Duodenal mucosa (tissue), 2 donors: ENCODE measurements around the gene HELZ.
"Not testable (repeated sequence)": the region's sequence is repeated elsewhere in the genome, so short reads cannot be mapped to it uniquely, and the experiment has no call there.

Source experiments
- H3K27ac ChIP-seq: one replicate; pipeline ENCODE4 v1.7.0; 2013; ENCODE audit warnings: low read depth, low read length
- H3K27me3 ChIP-seq, 2 donors: one replicate each; pipeline ENCODE4 v1.7.0; 2013; ENCODE audit warnings: low read length in 2 of 2, control low read depth in 1 of 2; ENCODE audit not compliant: insufficient read depth in 2 of 2, control insufficient read depth in 1 of 2
- H3K36me3 ChIP-seq, 2 donors: one replicate each; pipeline ENCODE4 v1.7.0; 2013; ENCODE audit warnings: low read length in 2 of 2, control low read depth in 1 of 2; ENCODE audit not compliant: insufficient read depth in 2 of 2, control insufficient read depth in 1 of 2
- H3K4me1 ChIP-seq, 2 donors: one replicate each; pipeline ENCODE4 v1.7.0; 2013; ENCODE audit warnings: low read length in 2 of 2, control low read depth in 1 of 2; ENCODE audit not compliant: insufficient read depth in 2 of 2, control insufficient read depth in 1 of 2
- H3K4me3 ChIP-seq, 2 donors: one replicate each; pipeline ENCODE4 v1.7.0; 2013; ENCODE audit warnings: low read length in 2 of 2, low read depth in 1 of 2
- H3K9ac ChIP-seq, 2 donors: one replicate each; pipeline ENCODE4 v1.7.0; 2013; ENCODE audit warnings: low read length in 2 of 2, low read depth in 1 of 2
- H3K9me3 ChIP-seq, 2 donors: one replicate each; pipeline ENCODE4 v1.7.0; 2013; ENCODE audit warnings: low read length in 2 of 2, control low read depth in 1 of 2; ENCODE audit not compliant: control insufficient read depth in 1 of 2

The HELZ gene

GRCh38 chr17:67152824-67153223 is 92.2 kb downstream of the HELZ start:
- Histone ChIP-seq H3K27me3 (no peaks in the 10 kb centered on the region), H3K9me3 (no peaks in the 10 kb centered on the region), H3K4me1 (no peaks in the 10 kb centered on the region), H3K9ac (no peak overlapping the region), H3K27ac (no peak overlapping the region), H3K4me3 (no peak overlapping the region), H3K36me3 (peaks cover 7 to 34% of the 10 kb centered on the region in 2 donors)

- no peak overlapping the region for H3K27ac ChIP-seq
- H3K9me3 ChIP-seq: no peaks in the 10 kb centered on the region
- peaks cover 10 to 43% of the 10 kb centered on the region in 2 donors for H3K36me3 ChIP-seq
- no peaks in the 10 kb centered on the region for H3K27me3 ChIP-seq
- H3K4me3 ChIP-seq: no peak overlapping the region
- no peak overlapping the region for H3K9ac ChIP-seq
- no peaks in the 10 kb centered on the region for H3K4me1 ChIP-seq
These were observed 93.3 kb downstream of the HELZ start for GRCh38 chr17:67151717-67152116.

DNA sequence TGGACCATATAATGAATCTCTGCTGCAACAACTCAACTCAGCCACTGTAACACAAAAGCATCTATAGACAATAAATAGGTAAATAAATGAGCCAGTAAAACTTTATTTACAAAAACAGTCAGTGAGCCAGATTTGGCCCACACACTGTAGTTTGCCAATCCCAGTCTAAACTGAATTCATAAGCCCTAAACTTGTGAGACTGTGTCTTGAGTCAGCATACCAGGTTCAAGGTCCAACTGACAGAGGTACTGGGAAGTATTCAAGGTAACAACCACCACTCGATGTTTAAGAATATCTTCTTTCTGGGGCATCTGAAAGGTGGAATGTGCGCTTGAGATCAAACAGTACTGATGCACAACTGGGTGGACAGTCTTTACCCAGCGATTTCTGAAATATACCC is 94.2 kb downstream of the HELZ start:
- H3K36me3 ChIP-seq: peaks cover 16 to 51% of the 10 kb centered on the region in 2 donors
- no peaks in the 10 kb centered on the region for H3K4me1 ChIP-seq
- H3K4me3 ChIP-seq: no peak overlapping the region
- no peaks in the 10 kb centered on the region for H3K9me3 ChIP-seq
- no peak overlapping the region for H3K9ac ChIP-seq
- H3K27ac ChIP-seq: no peak overlapping the region
- no peaks in the 10 kb centered on the region for H3K27me3 ChIP-seq

DNA sequence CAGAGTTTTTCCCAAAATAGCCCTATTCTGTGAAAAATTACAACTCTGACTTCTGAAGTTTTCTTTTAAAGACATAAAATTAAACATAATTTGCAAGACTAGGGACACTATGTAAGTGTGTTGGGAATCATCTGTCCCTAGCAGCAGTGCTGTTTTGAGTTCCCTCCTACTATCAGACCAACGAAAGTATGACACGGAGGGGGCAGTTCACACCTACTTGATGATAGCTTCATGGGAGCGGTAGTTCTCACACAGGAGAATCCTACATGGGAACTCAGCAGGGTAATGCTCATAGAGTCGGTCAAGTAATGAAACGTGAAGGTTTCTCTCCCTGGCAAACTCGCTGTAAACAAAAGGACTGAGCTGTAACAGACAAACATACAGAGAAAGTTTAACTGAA is 96.6 kb downstream of the HELZ start:
- no peak overlapping the region for H3K9ac ChIP-seq
- H3K27ac ChIP-seq: no peak overlapping the region
- no peaks in the 10 kb centered on the region for H3K4me1 ChIP-seq
- no peaks in the 10 kb centered on the region for H3K27me3 ChIP-seq
- no peak overlapping the region for H3K4me3 ChIP-seq
- peaks cover 26 to 71% of the 10 kb centered on the region in 2 donors for H3K36me3 ChIP-seq
- no peaks in the 10 kb centered on the region for H3K9me3 ChIP-seq

DNA sequence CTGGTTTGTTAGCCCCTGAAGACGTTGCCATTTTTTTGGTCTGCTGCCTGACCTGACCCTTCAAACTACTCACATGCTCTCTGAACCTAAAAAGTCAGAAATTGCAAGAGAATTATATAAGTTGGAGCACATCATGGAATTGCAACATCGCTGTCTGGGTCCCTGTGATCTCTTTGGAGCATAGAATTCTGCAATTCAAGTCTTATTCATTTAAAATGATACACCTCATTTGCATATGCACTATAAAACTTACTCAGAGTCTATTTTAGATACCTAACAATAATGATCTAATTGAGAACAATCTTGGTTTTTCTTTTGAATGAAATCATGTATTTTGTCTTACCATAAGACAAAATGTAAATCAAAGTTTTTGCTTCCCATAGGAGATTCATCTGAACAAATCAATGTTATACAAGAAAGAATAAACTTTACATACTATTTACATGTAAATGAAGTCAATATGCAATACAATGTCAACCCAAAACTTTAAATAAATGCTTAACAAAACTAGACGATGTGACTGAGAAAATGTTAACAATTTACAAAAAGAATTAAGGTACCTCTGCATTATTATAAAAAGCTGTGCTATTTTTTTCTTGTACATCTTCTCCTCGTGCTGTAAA is 99.7 kb downstream of the HELZ start:
- H3K27ac ChIP-seq: no peak overlapping the region
- peaks cover 30 to 69% of the 10 kb centered on the region in 2 donors for H3K36me3 ChIP-seq
- no peaks in the 10 kb centered on the region for H3K4me1 ChIP-seq
- no peak overlapping the region for H3K4me3 ChIP-seq
- no peaks in the 10 kb centered on the region for H3K9me3 ChIP-seq
- H3K9ac ChIP-seq: no peak overlapping the region
- H3K27me3 ChIP-seq: no peaks in the 10 kb centered on the region

DNA sequence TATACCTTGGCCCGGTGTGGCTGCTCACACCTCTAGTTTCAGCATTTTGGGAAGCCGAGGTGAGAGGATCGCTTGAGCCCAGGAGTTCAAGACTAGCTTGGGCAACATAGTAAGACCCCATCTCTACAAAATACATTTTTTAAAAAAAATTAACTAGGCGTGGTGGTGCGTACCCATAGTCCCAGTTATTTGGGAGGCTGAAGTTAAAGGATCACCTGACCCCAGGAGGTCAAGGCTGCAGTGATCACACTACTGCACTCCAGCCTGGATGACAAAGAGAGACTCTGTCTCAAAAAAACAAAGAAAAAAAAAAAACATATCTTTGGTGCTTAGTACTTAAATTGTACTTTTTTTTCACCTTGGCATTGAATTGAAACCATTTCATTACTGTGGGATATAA is 101.7 kb downstream of the HELZ start:
- H3K9me3 ChIP-seq: no peaks in the 10 kb centered on the region
- no peaks in the 10 kb centered on the region for H3K4me1 ChIP-seq
- H3K36me3 ChIP-seq: peaks cover 28 to 62% of the 10 kb centered on the region in 2 donors
- no peak overlapping the region for H3K27ac ChIP-seq
- H3K9ac ChIP-seq: no peak overlapping the region
- H3K4me3 ChIP-seq: no peak overlapping the region
- no peaks in the 10 kb centered on the region for H3K27me3 ChIP-seq

- H3K36me3 ChIP-seq: peaks cover 23 to 54% of the 10 kb centered on the region in 2 donors
These were observed 103.0 kb downstream of the HELZ start for GRCh38 chr17:67142030-67142429.

DNA sequence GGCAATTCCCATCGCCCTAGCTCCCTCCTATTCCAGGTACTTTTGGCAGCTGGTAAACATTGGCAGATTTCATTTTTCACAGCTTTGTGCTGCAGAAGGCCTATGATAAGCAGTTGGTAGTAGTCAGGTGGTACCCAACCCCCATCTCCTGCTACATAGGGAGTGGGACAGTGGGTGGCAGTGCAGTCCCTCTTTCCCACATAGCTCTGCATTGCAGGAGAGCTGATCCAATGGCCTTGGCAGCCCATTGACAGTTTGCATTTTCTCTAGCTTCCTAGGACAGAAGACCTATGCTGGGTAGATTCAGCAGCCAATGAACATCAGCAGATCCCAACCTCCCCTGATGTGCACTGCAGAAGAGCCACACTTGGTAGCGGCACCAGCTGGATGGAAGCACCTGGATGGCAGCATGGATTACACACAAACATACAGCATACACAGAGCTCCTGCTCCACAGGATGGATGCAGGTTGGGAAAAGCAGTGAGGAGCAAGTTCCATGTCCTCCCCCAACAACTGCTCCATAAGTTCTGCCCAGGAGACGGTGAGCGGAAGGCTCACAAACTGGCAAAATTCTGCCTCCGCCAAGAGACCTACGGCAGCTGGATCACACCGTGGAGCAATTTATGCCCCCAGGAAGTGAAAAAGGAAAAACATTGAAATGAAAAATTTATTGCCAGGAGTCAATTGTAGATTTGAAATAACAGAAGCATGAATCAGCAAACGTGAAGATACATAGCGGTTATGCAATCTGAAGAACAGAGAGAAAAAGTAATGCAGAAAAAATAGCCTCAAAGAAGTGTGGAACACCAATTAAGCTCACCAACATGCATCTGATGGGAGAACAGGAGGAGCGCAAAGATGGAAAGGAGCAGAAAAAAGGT is 105.0 kb downstream of the HELZ start:
- H3K9ac ChIP-seq: no peak overlapping the region
- H3K27ac ChIP-seq: no peak overlapping the region
- no peaks in the 10 kb centered on the region for H3K27me3 ChIP-seq
- no peaks in the 10 kb centered on the region for H3K9me3 ChIP-seq
- no peak overlapping the region for H3K4me3 ChIP-seq
- H3K4me1 ChIP-seq: no peaks in the 10 kb centered on the region
- H3K36me3 ChIP-seq: peaks cover 12 to 57% of the 10 kb centered on the region in 2 donors

More at GRCh38 chr17:67142030-67142429, 103.0 kb downstream of the HELZ start:
- H3K9me3 ChIP-seq, H3K4me1 ChIP-seq, H3K27ac ChIP-seq, H3K4me3 ChIP-seq, H3K27me3 ChIP-seq, H3K9ac ChIP-seq: not testable (repeated sequence)

DNA sequence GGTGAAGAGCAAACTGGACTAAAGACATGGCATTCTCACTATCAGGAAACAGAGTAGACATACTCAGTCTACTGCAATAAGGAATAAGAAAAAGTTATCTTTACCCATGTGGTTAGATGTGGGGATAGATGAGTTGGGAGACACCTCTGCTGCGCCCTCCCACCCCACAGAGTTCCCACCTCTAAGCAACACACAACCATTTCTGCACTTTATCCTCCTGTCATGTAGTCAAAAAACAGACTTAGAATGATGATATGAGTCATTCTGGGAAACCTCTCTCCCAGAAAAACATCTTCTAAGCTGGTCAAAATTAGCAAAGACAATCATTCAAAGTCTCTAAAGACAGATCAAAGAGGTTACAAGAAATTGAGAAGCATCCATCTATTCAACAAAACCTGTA is 105.7 kb downstream of the HELZ start:
- no peaks in the 10 kb centered on the region for H3K27me3 ChIP-seq
- H3K36me3 ChIP-seq: peaks cover 10 to 50% of the 10 kb centered on the region in 2 donors
- no peaks in the 10 kb centered on the region for H3K9me3 ChIP-seq
- H3K4me3 ChIP-seq: no peak overlapping the region
- no peak overlapping the region for H3K9ac ChIP-seq
- no peak overlapping the region for H3K27ac ChIP-seq
- H3K4me1 ChIP-seq: no peaks in the 10 kb centered on the region

GRCh38 chr17:67138392-67138791 is 106.6 kb downstream of the HELZ start:
- H3K36me3 ChIP-seq: peaks cover 10 to 47% of the 10 kb centered on the region in 2 donors
- H3K27ac ChIP-seq: no peak overlapping the region
- no peaks in the 10 kb centered on the region for H3K4me1 ChIP-seq
- H3K9me3 ChIP-seq: no peaks in the 10 kb centered on the region
- no peak overlapping the region for H3K9ac ChIP-seq
- no peaks in the 10 kb centered on the region for H3K27me3 ChIP-seq
- no peak overlapping the region for H3K4me3 ChIP-seq
